ENCODE measurements around the gene EFTUD2. TPM values are rescaled to one million over a fixed set of nuclear protein-coding genes. Genes with fewer than 3 reads are reported as not detected.
"Not testable (repeated sequence)": the region's sequence is repeated elsewhere in the genome, so short reads cannot be mapped to it uniquely, and the experiment has no call there.

Gene EFTUD2
- total RNA-seq, 4 donors from 2014 or later, result 37.4 to 136 (median 65.4) TPM

DNA sequence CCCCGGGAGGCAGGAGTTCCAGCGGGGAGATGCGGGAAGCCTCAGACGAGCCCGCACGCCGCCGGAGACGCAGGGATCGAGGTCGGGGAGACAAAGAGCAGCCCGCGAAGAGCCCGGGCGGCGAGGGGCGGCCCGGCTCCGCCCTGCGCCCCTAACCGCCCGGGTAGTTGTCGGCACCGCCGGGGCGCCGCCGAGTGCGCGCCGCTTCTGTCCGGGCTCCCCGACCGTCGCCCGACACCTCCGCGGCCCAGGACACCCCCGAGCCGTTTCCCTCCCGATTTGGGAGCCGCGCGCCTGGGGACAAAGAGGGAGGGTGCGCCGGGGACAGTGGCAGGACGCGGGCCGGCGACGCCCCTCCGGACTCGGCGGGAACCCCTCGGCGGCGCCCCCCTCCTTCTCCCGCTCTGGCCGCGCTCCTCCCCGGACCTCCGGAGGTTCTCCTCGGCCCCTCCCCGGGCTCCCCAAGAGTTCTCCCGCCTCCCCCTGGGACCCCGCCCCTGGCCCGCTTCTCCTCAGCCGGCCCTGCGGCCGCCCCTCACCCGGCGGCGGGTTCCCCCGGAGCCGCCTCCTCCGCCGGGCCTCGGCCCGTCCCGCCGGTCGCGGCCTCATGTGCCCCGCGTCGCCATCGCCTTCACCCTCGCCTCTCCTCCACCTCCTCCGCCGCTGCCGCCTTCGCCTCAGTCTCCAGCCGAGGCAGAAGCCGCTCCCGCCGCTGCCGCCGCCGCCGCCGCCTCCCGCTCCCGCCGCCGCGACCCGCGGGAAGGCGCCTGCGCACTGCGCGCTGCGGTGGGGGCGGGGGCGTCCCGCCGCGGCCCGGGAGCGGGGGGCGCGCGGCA, 69.5 kb downstream of the EFTUD2 start, which contains the start of gene GJC1:
TSS of gene GJC1 (minus strand) at position 765 of the 836 bp plus-strand sequence. CDS start 24,470 bp downstream, outside the sequence.
- Histone ChIP-seq H3K27me3 (peaks cover 94% of the 10 kb centered on the region), H3K36me3 (no peaks in the 10 kb centered on the region), H3K4me1 (peaks cover 0 to 20% (median 12%) of the 10 kb centered on the region in 4 donors), H3K4me3 (peak within 1 kb of the TSS; percentile 44 to 67 (median 56)), H3K9me3 (no peaks in the 10 kb centered on the region), H3K27ac (peak within 1 kb of the TSS; percentile 81 to 89 (median 86))
- no peak for TF ChIP-seq POLR2AphosphoS5 (IDR thresholded peaks at IDR 0.05)
- TF ChIP-seq, protein P1, sequence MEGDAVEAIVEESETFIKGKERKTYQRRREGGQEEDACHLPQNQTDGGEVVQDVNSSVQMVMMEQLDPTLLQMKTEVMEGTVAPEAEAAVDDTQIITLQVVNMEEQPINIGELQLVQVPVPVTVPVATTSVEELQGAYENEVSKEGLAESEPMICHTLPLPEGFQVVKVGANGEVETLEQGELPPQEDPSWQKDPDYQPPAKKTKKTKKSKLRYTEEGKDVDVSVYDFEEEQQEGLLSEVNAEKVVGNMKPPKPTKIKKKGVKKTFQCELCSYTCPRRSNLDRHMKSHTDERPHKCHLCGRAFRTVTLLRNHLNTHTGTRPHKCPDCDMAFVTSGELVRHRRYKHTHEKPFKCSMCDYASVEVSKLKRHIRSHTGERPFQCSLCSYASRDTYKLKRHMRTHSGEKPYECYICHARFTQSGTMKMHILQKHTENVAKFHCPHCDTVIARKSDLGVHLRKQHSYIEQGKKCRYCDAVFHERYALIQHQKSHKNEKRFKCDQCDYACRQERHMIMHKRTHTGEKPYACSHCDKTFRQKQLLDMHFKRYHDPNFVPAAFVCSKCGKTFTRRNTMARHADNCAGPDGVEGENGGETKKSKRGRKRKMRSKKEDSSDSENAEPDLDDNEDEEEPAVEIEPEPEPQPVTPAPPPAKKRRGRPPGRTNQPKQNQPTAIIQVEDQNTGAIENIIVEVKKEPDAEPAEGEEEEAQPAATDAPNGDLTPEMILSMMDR (IDR thresholded peaks at IDR 0.05), result no peak
- peak; percentile 10 for DNase-seq
- in situ Hi-C loops (cut with MboI; ENCODE audit: low pct_ligation_motif_present in 1 of 4, low pct_unique_long_range_greater_than_20kb in 1 of 4, low sequenced_read_pairs in 3 of 4) (no loop called here), intact Hi-C loops (cut with DNase I; ENCODE audit: low total_unique reads) (no loop called here)
- WGBS, 2 donors (ENCODE audit: low coverage in 1 of 2), result 1% methylated on average over 14 to 92 of the region's 123 CpGs

DNA sequence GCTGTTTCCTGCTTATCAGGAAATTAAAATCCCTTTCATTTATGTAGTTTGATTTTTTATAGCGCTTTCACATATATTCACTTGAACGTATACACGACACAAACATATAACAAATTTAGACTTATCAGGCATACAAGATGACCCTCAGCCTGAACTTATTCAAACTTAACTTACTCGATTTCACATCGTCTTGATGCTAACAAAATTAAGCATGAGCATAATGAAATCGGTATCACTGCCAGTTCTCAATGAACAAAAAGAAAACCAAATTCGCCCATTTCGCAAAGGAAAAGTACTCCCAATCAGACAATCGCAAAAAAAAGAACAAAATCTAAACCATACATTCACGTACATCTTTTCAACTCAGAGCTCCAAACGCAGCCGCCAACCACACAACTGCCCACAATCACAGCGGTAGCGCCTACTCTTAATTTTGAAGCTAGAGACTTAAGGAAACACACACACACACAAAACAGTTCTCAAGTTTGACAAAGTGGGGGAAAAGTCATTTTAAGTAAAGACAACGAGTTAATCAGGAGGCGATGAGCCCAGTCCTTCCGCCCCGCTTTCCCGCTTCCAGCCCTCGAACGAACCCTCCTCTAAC, 70.2 kb downstream of the EFTUD2 start:
- WGBS, 2 donors (ENCODE audit: low coverage in 1 of 2), result 5 to 7% methylated on average over 10 to 21 of the region's 21 CpGs
- Histone ChIP-seq H3K36me3 (no peaks in the 10 kb centered on the region), H3K27me3 (peaks cover 87% of the 10 kb centered on the region), H3K4me1 (peaks cover 0 to 20% (median 12%) of the 10 kb centered on the region in 4 donors), H3K9me3 (no peaks in the 10 kb centered on the region), H3K4me3 (peak overlapping the region; percentile 44 to 67 (median 56)), H3K27ac (peak overlapping the region; percentile 81 to 89 (median 86))
- intact Hi-C loops (cut with DNase I; ENCODE audit: low total_unique reads), result no loop called here
- peak in 1 of 3 donors; percentile 29 for TF ChIP-seq POLR2AphosphoS5 (IDR thresholded peaks at IDR 0.05)
- TF ChIP-seq, protein P1 (IDR thresholded peaks at IDR 0.05), result no peak
- TF ChIP-seq EP300 (IDR thresholded peaks at IDR 0.05; ENCODE audit: low read depth), result no peak
- TF ChIP-seq POLR2A (IDR thresholded peaks at IDR 0.05), result no peak
- DNase-seq, result no peak
- in situ Hi-C loops (cut with MboI; ENCODE audit: low pct_ligation_motif_present in 1 of 4, low pct_unique_long_range_greater_than_20kb in 1 of 4, low sequenced_read_pairs in 3 of 4), result no loop called here

- Histone ChIP-seq H3K4me3 (peak overlapping the region in 3 of 4 donors; percentile 44 to 67 (median 47)), H3K27ac (peak overlapping the region; percentile 81 to 89 (median 86)), H3K9me3 (no peaks in the 10 kb centered on the region), H3K4me1 (peaks cover 0 to 20% (median 12%) of the 10 kb centered on the region in 4 donors), H3K36me3 (no peaks in the 10 kb centered on the region), H3K27me3 (peaks cover 78% of the 10 kb centered on the region)
- in situ Hi-C loops (cut with MboI; ENCODE audit: low pct_ligation_motif_present in 1 of 4, low pct_unique_long_range_greater_than_20kb in 1 of 4, low sequenced_read_pairs in 3 of 4), result no loop called here
- intact Hi-C loops (cut with DNase I; ENCODE audit: low total_unique reads), result no loop called here
- no peak for TF ChIP-seq POLR2A (IDR thresholded peaks at IDR 0.05)
- TF ChIP-seq EP300 (IDR thresholded peaks at IDR 0.05; ENCODE audit: low read depth), result no peak
- TF ChIP-seq POLR2AphosphoS5 (IDR thresholded peaks at IDR 0.05), result no peak
- TF ChIP-seq, protein P1 (IDR thresholded peaks at IDR 0.05), result no peak
- no peak for DNase-seq
- WGBS, 2 donors (ENCODE audit: low coverage in 1 of 2), result 47 to 51% methylated on average over 1 of the region's 1 CpG
These were observed 71.4 kb downstream of the EFTUD2 start for GRCh38 chr17:44827863-44828262.

- no peak for DNase-seq
- H3K4me3 ChIP-seq, result no peak overlapping the region
- H3K4me1 ChIP-seq, result peaks cover 0 to 20% (median 12%) of the 10 kb centered on the region in 4 donors
- 54 to 71% methylated on average over 2 to 15 of the region's 15 CpGs for WGBS, 2 donors (ENCODE audit: low coverage in 1 of 2)
- H3K9me3 ChIP-seq, result no peaks in the 10 kb centered on the region
- in situ Hi-C loops (cut with MboI; ENCODE audit: low pct_ligation_motif_present in 1 of 4, low pct_unique_long_range_greater_than_20kb in 1 of 4, low sequenced_read_pairs in 3 of 4), result no loop called here
- peaks cover 62% of the 10 kb centered on the region for H3K27me3 ChIP-seq
- TF ChIP-seq EP300 (IDR thresholded peaks at IDR 0.05; ENCODE audit: low read depth) (no peak), POLR2A (IDR thresholded peaks at IDR 0.05) (no peak), POLR2AphosphoS5 (IDR thresholded peaks at IDR 0.05) (no peak)
- TF ChIP-seq, protein P1 (IDR thresholded peaks at IDR 0.05), result no peak
- intact Hi-C loops (cut with DNase I; ENCODE audit: low total_unique reads), result no loop called here
- peak overlapping the region; percentile 81 to 89 (median 86) for H3K27ac ChIP-seq
- no peaks in the 10 kb centered on the region for H3K36me3 ChIP-seq
These were observed 73.0 kb downstream of the EFTUD2 start for GRCh38 chr17:44826123-44826790.

GRCh38 chr17:44825236-44825635, 74.0 kb downstream of the EFTUD2 start:
- DNase-seq; H3K4me3 ChIP-seq; H3K9me3 ChIP-seq; intact Hi-C loops (cut with DNase I; ENCODE audit: low total_unique reads); H3K36me3 ChIP-seq; in situ Hi-C loops (cut with MboI; ENCODE audit: low pct_ligation_motif_present in 1 of 4, low pct_unique_long_range_greater_than_20kb in 1 of 4, low sequenced_read_pairs in 3 of 4): not testable (repeated sequence)
- WGBS, 2 donors (ENCODE audit: low coverage in 1 of 2), result 92% methylated on average over 7 to 9 of the region's 9 CpGs
- Histone ChIP-seq H3K27me3 (peaks cover 62% of the 10 kb centered on the region), H3K4me1 (peaks cover 0 to 22% (median 9%) of the 10 kb centered on the region in 4 donors), H3K27ac (peak overlapping the region; percentile 25 to 89 (median 86))
